H1 (cell line): ENCODE results near the gene GHRH.

Experiments used
- EZH2 ChIP-seq: fragments of 200-600 bp; sonication (generic); IDR thresholded peaks from 2 replicates; pipeline ENCODE4 v1.7.1; 2012; ENCODE audit warnings: low read depth, mild to moderate bottlenecking, moderate library complexity, low read length, inconsistent platforms; ENCODE audit not compliant: severe bottlenecking
- TAF1 ChIP-seq: IDR thresholded peaks from 2 replicates; pipeline ENCODE4 v1.6.1; 2011; ENCODE audit warnings: mild to moderate bottlenecking, low read depth, low read length
- TF ChIP-seq, protein P1 (sequence below), 3 experiments: IDR thresholded peaks; 1 replicate in 2 of 3; 2 replicates in 1 of 3; pipeline versions ENCODE4 v1.5.1 to v1.6.1; 2011; ENCODE audit warnings: low read length in 3 of 3, mild to moderate bottlenecking in 3 of 3, inconsistent platforms in 2 of 3, low read depth in 1 of 3, moderate library complexity in 1 of 3; ENCODE audit not compliant: insufficient read depth in 1 of 3; ENCODE audit errors: control extremely low read depth in 1 of 3

DNA sequence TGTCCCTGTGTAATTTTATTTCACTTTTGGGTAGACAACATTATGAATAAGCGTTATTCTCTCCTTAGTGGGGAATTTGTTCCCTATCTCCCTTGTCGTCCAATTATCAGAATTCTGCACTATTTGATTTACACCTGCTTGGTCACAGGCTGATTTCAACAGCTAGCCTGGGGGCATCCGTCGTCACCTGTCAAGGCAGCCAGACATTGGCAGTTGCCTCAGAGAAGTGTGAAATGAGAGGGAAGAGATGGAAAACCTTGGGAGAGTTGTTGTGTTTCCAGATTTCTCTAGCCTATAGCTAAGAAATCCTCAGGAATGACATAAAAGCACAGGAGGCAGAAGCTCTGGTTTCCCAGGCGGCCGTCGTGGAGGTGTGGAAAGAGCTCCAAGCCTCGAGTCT, 891 bp upstream of the GHRH start:
- TF ChIP-seq, protein P1, sequence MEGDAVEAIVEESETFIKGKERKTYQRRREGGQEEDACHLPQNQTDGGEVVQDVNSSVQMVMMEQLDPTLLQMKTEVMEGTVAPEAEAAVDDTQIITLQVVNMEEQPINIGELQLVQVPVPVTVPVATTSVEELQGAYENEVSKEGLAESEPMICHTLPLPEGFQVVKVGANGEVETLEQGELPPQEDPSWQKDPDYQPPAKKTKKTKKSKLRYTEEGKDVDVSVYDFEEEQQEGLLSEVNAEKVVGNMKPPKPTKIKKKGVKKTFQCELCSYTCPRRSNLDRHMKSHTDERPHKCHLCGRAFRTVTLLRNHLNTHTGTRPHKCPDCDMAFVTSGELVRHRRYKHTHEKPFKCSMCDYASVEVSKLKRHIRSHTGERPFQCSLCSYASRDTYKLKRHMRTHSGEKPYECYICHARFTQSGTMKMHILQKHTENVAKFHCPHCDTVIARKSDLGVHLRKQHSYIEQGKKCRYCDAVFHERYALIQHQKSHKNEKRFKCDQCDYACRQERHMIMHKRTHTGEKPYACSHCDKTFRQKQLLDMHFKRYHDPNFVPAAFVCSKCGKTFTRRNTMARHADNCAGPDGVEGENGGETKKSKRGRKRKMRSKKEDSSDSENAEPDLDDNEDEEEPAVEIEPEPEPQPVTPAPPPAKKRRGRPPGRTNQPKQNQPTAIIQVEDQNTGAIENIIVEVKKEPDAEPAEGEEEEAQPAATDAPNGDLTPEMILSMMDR (IDR thresholded peaks at IDR 0.05; ENCODE audit: control extremely low read depth in 1 of 3, insufficient read depth in 1 of 3, low read depth in 1 of 3, low read length in 3 of 3) = no peak
- no peak for TF ChIP-seq EZH2
- TF ChIP-seq TAF1 = no peak
